K562 (cell line): Measurements from ENCODE around the gene SNX27. TPM values are rescaled to one million over a fixed set of nuclear protein-coding genes. Genes with fewer than 3 reads are reported as not detected.

Experiments used
- ELF4 ChIP-seq: fragments of 450-650 bp; formaldehyde crosslinking; IDR thresholded peaks from 2 replicates; pipeline ENCODE4 v1.4.0; 2022; ENCODE audit warnings: missing genetic modification characterization
- HNRNPLL ChIP-seq: fragments of 200-400 bp; formaldehyde crosslinking; IDR thresholded peaks from 2 replicates; pipeline ENCODE4 v1.6.1; 2017; ENCODE audit warnings: low read length, low read depth, mild to moderate bottlenecking; ENCODE audit not compliant: poor library complexity, severe bottlenecking
- JUND ChIP-seq, 2 experiments: IDR thresholded peaks; 2 replicates in 1 of 2; 3 replicates in 1 of 2; pipeline ENCODE4 v1.6.1; 2011; ENCODE audit warnings: borderline replicate concordance in 2 of 2, low read depth in 2 of 2, low read length in 2 of 2, improper control_type of control experiment in 1 of 2, missing biosample characterization in 1 of 2, missing genetic modification characterization in 1 of 2, missing genetic modification reagents in 1 of 2
- NUFIP1 ChIP-seq: fragments of 450-650 bp; IDR thresholded peaks from 2 replicates; pipeline ENCODE4 v1.6.1; 2018; ENCODE audit not compliant: partially characterized antibody
- RNF2 ChIP-seq: sonication (generic); IDR thresholded peaks from 2 replicates; pipeline ENCODE4 v1.6.1; 2016
- ZFX ChIP-seq: sonication (generic); formaldehyde crosslinking; IDR thresholded peaks from 2 replicates; pipeline ENCODE4 v1.8.0; 2022; ENCODE audit warnings: mild to moderate bottlenecking, missing genetic modification reagents, moderate library complexity
- polyA plus RNA-seq, 8 experiments: library from polyadenylated mRNA; depleted of rRNA in 4 of 8; stranded (reverse) in 5 of 8; unstranded in 3 of 8; fragments of >200 nt; fragmentation: Nextera tagmentation in 2 of 8; fragmentation: Illumina TruSeq in 1 of 8; extraction: Ambion mirVana in 2 of 8; extraction: Trizol in 1 of 8; gene quantifications; 2 replicates each; pipeline versions ENCODE4 v1.2.1 to v1.2.3, GENCODE V29; 2011 to 2014; ENCODE audit warnings: inconsistent platforms in 1 of 8, missing spikeins in 1 of 8
- total RNA-seq, 7 experiments: library from RNA; depleted of rRNA in 6 of 7; stranded (reverse); fragments of >200 nt in 6 of 7; fragmentation: Illumina TruSeq in 2 of 7; extraction: Trizol in 2 of 7; gene quantifications; 2 replicates each; pipeline versions ENCODE4 v1.2.1 to v1.2.3, GENCODE V29; 2011 to 2021; ENCODE audit warnings: low replicate concordance in 1 of 7
- TF ChIP-seq, protein P1 (sequence below): fragments of 200-600 bp; sonication (generic); IDR thresholded peaks from one replicate; pipeline ENCODE4 v1.6.1; 2012; ENCODE audit warnings: mild to moderate bottlenecking, low read depth, low read length, inconsistent platforms
- TF ChIP-seq, protein P2 (sequence below): fragments of 150-350 bp; IDR thresholded peaks from 2 replicates; pipeline ENCODE4 v1.6.1; 2014; ENCODE audit warnings: low read depth, mild to moderate bottlenecking, low read length, borderline replicate concordance
- TF ChIP-seq, protein P3 (sequence below): sonication (generic); formaldehyde crosslinking; IDR thresholded peaks from 2 replicates; pipeline ENCODE4 v1.8.1; 2023; ENCODE audit warnings: mild to moderate bottlenecking, missing genetic modification reagents, moderate library complexity
- TF ChIP-seq, protein P4 (sequence below): fragments of 250-450 bp; sonication (Bioruptor Pico); IDR thresholded peaks from 2 replicates; pipeline ENCODE4 v1.4.0; 2020; ENCODE audit warnings: mild to moderate bottlenecking, moderate library complexity

SNX27 gene
- total and polyA plus RNA-seq, 9 of the 15 experiments (the other 6 are each of a cell fraction or from before 2014, with no cell fraction given) = 4.5 to 18.7 (median 10.1) TPM

DNA sequence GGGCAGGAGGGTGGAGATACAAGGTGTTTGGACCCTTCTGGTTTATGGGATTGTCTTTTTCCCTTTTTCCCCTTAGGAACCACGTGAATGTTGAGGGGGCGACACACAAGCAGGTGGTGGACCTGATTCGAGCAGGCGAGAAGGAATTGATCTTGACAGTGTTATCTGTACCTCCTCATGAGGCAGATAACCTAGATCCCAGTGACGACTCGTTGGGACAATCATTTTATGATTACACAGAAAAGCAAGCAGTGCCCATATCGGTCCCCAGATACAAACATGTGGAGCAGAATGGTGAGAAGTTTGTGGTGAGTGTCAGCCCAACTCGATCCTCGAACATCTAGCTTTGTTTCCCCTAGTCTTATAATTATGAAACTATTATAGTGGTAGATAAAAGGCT lies 27.0 kb downstream of the SNX27 start (continued):
- TF ChIP-seq, protein P1, sequence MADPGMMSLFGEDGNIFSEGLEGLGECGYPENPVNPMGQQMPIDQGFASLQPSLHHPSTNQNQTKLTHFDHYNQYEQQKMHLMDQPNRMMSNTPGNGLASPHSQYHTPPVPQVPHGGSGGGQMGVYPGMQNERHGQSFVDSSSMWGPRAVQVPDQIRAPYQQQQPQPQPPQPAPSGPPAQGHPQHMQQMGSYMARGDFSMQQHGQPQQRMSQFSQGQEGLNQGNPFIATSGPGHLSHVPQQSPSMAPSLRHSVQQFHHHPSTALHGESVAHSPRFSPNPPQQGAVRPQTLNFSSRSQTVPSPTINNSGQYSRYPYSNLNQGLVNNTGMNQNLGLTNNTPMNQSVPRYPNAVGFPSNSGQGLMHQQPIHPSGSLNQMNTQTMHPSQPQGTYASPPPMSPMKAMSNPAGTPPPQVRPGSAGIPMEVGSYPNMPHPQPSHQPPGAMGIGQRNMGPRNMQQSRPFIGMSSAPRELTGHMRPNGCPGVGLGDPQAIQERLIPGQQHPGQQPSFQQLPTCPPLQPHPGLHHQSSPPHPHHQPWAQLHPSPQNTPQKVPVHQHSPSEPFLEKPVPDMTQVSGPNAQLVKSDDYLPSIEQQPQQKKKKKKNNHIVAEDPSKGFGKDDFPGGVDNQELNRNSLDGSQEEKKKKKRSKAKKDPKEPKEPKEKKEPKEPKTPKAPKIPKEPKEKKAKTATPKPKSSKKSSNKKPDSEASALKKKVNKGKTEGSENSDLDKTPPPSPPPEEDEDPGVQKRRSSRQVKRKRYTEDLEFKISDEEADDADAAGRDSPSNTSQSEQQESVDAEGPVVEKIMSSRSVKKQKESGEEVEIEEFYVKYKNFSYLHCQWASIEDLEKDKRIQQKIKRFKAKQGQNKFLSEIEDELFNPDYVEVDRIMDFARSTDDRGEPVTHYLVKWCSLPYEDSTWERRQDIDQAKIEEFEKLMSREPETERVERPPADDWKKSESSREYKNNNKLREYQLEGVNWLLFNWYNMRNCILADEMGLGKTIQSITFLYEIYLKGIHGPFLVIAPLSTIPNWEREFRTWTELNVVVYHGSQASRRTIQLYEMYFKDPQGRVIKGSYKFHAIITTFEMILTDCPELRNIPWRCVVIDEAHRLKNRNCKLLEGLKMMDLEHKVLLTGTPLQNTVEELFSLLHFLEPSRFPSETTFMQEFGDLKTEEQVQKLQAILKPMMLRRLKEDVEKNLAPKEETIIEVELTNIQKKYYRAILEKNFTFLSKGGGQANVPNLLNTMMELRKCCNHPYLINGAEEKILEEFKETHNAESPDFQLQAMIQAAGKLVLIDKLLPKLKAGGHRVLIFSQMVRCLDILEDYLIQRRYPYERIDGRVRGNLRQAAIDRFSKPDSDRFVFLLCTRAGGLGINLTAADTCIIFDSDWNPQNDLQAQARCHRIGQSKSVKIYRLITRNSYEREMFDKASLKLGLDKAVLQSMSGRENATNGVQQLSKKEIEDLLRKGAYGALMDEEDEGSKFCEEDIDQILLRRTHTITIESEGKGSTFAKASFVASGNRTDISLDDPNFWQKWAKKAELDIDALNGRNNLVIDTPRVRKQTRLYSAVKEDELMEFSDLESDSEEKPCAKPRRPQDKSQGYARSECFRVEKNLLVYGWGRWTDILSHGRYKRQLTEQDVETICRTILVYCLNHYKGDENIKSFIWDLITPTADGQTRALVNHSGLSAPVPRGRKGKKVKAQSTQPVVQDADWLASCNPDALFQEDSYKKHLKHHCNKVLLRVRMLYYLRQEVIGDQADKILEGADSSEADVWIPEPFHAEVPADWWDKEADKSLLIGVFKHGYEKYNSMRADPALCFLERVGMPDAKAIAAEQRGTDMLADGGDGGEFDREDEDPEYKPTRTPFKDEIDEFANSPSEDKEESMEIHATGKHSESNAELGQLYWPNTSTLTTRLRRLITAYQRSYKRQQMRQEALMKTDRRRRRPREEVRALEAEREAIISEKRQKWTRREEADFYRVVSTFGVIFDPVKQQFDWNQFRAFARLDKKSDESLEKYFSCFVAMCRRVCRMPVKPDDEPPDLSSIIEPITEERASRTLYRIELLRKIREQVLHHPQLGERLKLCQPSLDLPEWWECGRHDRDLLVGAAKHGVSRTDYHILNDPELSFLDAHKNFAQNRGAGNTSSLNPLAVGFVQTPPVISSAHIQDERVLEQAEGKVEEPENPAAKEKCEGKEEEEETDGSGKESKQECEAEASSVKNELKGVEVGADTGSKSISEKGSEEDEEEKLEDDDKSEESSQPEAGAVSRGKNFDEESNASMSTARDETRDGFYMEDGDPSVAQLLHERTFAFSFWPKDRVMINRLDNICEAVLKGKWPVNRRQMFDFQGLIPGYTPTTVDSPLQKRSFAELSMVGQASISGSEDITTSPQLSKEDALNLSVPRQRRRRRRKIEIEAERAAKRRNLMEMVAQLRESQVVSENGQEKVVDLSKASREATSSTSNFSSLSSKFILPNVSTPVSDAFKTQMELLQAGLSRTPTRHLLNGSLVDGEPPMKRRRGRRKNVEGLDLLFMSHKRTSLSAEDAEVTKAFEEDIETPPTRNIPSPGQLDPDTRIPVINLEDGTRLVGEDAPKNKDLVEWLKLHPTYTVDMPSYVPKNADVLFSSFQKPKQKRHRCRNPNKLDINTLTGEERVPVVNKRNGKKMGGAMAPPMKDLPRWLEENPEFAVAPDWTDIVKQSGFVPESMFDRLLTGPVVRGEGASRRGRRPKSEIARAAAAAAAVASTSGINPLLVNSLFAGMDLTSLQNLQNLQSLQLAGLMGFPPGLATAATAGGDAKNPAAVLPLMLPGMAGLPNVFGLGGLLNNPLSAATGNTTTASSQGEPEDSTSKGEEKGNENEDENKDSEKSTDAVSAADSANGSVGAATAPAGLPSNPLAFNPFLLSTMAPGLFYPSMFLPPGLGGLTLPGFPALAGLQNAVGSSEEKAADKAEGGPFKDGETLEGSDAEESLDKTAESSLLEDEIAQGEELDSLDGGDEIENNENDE = no peak
- TF ChIP-seq JUND (IDR thresholded peaks at IDR 0.05; ENCODE audit: borderline replicate concordance, low read depth, low read length) (no peak), JUND (tag; IDR thresholded peaks at IDR 0.05; ENCODE audit: borderline replicate concordance, low read depth, low read length) (no peak), HNRNPLL (no peak), RNF2 (no peak), ZFX (CRISPR knock-in tag) (no peak), NUFIP1 (no peak), ELF4 (CRISPR knock-in tag) (no peak)
- TF ChIP-seq, protein P2, sequence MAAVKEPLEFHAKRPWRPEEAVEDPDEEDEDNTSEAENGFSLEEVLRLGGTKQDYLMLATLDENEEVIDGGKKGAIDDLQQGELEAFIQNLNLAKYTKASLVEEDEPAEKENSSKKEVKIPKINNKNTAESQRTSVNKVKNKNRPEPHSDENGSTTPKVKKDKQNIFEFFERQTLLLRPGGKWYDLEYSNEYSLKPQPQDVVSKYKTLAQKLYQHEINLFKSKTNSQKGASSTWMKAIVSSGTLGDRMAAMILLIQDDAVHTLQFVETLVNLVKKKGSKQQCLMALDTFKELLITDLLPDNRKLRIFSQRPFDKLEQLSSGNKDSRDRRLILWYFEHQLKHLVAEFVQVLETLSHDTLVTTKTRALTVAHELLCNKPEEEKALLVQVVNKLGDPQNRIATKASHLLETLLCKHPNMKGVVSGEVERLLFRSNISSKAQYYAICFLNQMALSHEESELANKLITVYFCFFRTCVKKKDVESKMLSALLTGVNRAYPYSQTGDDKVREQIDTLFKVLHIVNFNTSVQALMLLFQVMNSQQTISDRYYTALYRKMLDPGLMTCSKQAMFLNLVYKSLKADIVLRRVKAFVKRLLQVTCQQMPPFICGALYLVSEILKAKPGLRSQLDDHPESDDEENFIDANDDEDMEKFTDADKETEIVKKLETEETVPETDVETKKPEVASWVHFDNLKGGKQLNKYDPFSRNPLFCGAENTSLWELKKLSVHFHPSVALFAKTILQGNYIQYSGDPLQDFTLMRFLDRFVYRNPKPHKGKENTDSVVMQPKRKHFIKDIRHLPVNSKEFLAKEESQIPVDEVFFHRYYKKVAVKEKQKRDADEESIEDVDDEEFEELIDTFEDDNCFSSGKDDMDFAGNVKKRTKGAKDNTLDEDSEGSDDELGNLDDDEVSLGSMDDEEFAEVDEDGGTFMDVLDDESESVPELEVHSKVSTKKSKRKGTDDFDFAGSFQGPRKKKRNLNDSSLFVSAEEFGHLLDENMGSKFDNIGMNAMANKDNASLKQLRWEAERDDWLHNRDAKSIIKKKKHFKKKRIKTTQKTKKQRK = no peak
- TF ChIP-seq, protein P3, sequence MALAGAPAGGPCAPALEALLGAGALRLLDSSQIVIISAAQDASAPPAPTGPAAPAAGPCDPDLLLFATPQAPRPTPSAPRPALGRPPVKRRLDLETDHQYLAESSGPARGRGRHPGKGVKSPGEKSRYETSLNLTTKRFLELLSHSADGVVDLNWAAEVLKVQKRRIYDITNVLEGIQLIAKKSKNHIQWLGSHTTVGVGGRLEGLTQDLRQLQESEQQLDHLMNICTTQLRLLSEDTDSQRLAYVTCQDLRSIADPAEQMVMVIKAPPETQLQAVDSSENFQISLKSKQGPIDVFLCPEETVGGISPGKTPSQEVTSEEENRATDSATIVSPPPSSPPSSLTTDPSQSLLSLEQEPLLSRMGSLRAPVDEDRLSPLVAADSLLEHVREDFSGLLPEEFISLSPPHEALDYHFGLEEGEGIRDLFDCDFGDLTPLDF (CRISPR knock-in tag) = no peak
- TF ChIP-seq, protein P4, sequence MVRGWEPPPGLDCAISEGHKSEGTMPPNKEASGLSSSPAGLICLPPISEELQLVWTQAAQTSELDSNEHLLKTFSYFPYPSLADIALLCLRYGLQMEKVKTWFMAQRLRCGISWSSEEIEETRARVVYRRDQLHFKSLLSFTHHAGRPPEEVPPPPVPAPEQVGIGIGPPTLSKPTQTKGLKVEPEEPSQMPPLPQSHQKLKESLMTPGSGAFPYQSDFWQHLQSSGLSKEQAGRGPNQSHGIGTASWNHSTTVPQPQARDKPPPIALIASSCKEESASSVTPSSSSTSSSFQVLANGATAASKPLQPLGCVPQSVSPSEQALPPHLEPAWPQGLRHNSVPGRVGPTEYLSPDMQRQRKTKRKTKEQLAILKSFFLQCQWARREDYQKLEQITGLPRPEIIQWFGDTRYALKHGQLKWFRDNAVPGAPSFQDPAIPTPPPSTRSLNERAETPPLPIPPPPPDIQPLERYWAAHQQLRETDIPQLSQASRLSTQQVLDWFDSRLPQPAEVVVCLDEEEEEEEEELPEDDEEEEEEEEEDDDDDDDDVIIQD (CRISPR knock-in tag) = no peak
